HEK293T (cell line): ENCODE data around the gene TRRAP.

ENCODE experiments used
- FOXM1 ChIP-seq: fragments of 450-650 bp; IDR thresholded peaks from 2 replicates; pipeline ENCODE4 v1.6.1; 2017; ENCODE audit warnings: mild to moderate bottlenecking, borderline replicate concordance
- SUZ12 ChIP-seq: fragments of 450-650 bp; IDR thresholded peaks from 2 replicates; pipeline ENCODE4 v1.6.1; 2016; ENCODE audit warnings: mild to moderate bottlenecking

GRCh38 chr7:98834949-98835348, 43.4 kb upstream of the TRRAP start:
- no peak for TF ChIP-seq FOXM1
- TF ChIP-seq SUZ12, result no peak
